IMR-90 (cell line): ENCODE data around the gene TGM5. TPM values are rescaled to one million over a fixed set of nuclear protein-coding genes. Genes with fewer than 3 reads are reported as not detected.

Experiments used
- ATAC-seq: fragments of 200-7000 bp; cut with Tn5 transposase; 2 replicates; pipeline ENCODE4 v1.9.1; 2020; ENCODE audit warnings: low read depth, mild to moderate bottlenecking, moderate library complexity
- BruUV-seq: library from RNA; stranded (reverse); fragments of 400-500 nt; replicated peaks from 2 replicates; lab custom pipeline; 2021; lab: Mats Ljungman, UMichigan
- CTCF ChIA-PET: fragments of 300-600 bp; formaldehyde crosslinking; extraction: SDS; loops from one replicate; lab custom pipeline; 2021; ENCODE audit warnings: antibody characterized with exemption; lab: Yijun Ruan, JAX
- POLR2A ChIA-PET: fragments of 300-600 bp; sonication (Branson Sonifier 250); formaldehyde crosslinking; loops from one replicate; lab custom pipeline; 2022; ENCODE audit warnings: antibody characterized with exemption; ENCODE audit not compliant: unreplicated experiment; lab: Charles Lee
- DNase-seq: peaks from one replicate; pipeline ENCODE4 v3.0.0; 2013
- H2AFZ ChIP-seq: replicated peaks from 2 replicates; pipeline ENCODE3; 2013; ENCODE audit warnings: low read length, mild to moderate bottlenecking; ENCODE audit not compliant: poor library complexity
- H2AK5ac ChIP-seq: 2 replicates; pipeline ENCODE4 v1.6.1; 2013; ENCODE audit warnings: low read depth, low read length, inconsistent platforms
- H2AK9ac ChIP-seq: replicated peaks from 2 replicates; pipeline ENCODE3; 2013; ENCODE audit warnings: mild to moderate bottlenecking, low read depth, low read length, moderate library complexity; ENCODE audit not compliant: poor library complexity
- H2BK120ac ChIP-seq: 2 replicates; pipeline ENCODE4 v1.6.1; 2013; ENCODE audit warnings: low read depth, low read length, inconsistent platforms
- H2BK15ac ChIP-seq: 3 replicates; pipeline ENCODE4 v1.6.1; 2013; ENCODE audit warnings: low read depth, low read length, inconsistent platforms
- H2BK20ac ChIP-seq: 2 replicates; pipeline ENCODE4 v1.6.1; 2013; ENCODE audit warnings: low read depth, mild to moderate bottlenecking, inconsistent platforms, low read length, moderate library complexity
- H2BK5ac ChIP-seq: 2 replicates; pipeline ENCODE4 v1.6.1; 2013; ENCODE audit warnings: mild to moderate bottlenecking, low read depth, low read length, inconsistent platforms; ENCODE audit not compliant: poor library complexity, severe bottlenecking
- H3K14ac ChIP-seq: replicated peaks from 2 replicates; pipeline ENCODE4 v1.6.1; 2013; ENCODE audit warnings: low read depth, low read length, inconsistent platforms
- H3K18ac ChIP-seq: 2 replicates; pipeline ENCODE4 v1.6.1; 2013; ENCODE audit warnings: low read depth, low read length, control low read depth
- H3K23ac ChIP-seq: 2 replicates; pipeline ENCODE4 v1.6.1; 2013; ENCODE audit warnings: low read depth, low read length, inconsistent platforms
- H3K27ac ChIP-seq: 2 replicates; pipeline ENCODE4 v1.5.1; 2013; ENCODE audit warnings: mild to moderate bottlenecking, control low read depth, low read length; ENCODE audit not compliant: insufficient read depth
- H3K27me3 ChIP-seq: 2 replicates; pipeline ENCODE4 v1.6.1; 2013; ENCODE audit warnings: low read length; ENCODE audit not compliant: control insufficient read depth, insufficient read depth
- H3K36me3 ChIP-seq: 2 replicates; pipeline ENCODE4 v1.6.1; 2013; ENCODE audit warnings: low read length, mixed read lengths; ENCODE audit not compliant: control insufficient read depth, insufficient read depth
- H3K4ac ChIP-seq: 2 replicates; pipeline ENCODE4 v1.6.1; 2013; ENCODE audit warnings: low read depth, low read length, inconsistent platforms
- H3K4me1 ChIP-seq: 2 replicates; pipeline ENCODE4 v1.6.1; 2013; ENCODE audit warnings: low read length, mixed read lengths; ENCODE audit not compliant: control insufficient read depth, insufficient read depth
- H3K4me2 ChIP-seq: 2 replicates; pipeline ENCODE4 v1.6.1; 2013; ENCODE audit warnings: low read depth, mild to moderate bottlenecking, control low read depth, low read length, moderate library complexity
- H3K4me3 ChIP-seq: 2 replicates; pipeline ENCODE4 v1.5.1; 2013; ENCODE audit warnings: low read depth, mild to moderate bottlenecking, control low read depth, low read length, moderate library complexity; ENCODE audit not compliant: insufficient read depth
- H3K56ac ChIP-seq: 2 replicates; pipeline ENCODE4 v1.6.1; 2013; ENCODE audit warnings: low read length, inconsistent platforms; ENCODE audit not compliant: insufficient read depth; ENCODE audit errors: extremely low read depth
- H3K79me1 ChIP-seq, 2 experiments: 2 replicates each; pipeline ENCODE4 v1.6.1; 2013; ENCODE audit warnings: low read length in 2 of 2, inconsistent platforms in 1 of 2, low read depth in 1 of 2
- H3K9ac ChIP-seq: 2 replicates; pipeline ENCODE4 v1.6.1; 2013; ENCODE audit warnings: low read depth, low read length, control low read depth
- H3K9me1 ChIP-seq: 2 replicates; pipeline ENCODE4 v1.6.1; 2013; ENCODE audit warnings: low read length, inconsistent platforms; ENCODE audit not compliant: insufficient read depth
- H3K9me3 ChIP-seq: 2 replicates; pipeline ENCODE4 v1.6.1; 2013; ENCODE audit warnings: low read length; ENCODE audit not compliant: control insufficient read depth, insufficient read depth
- H4K20me1 ChIP-seq: 2 replicates; pipeline ENCODE4 v1.6.1; 2013; ENCODE audit warnings: low read length, inconsistent platforms; ENCODE audit not compliant: insufficient read depth
- H4K5ac ChIP-seq: 2 replicates; pipeline ENCODE4 v1.6.1; 2013; ENCODE audit warnings: mild to moderate bottlenecking, low read depth, low read length, control low read depth
- H4K8ac ChIP-seq, 2 experiments: 2 replicates each; pipeline ENCODE4 v1.6.1; 2013; ENCODE audit warnings: low read depth in 2 of 2, low read length in 2 of 2, control low read depth in 1 of 2, inconsistent platforms in 1 of 2
- H4K91ac ChIP-seq: 2 replicates; pipeline ENCODE4 v1.6.1; 2013; ENCODE audit warnings: low read depth, low read length, inconsistent platforms; ENCODE audit not compliant: insufficient read depth
- BHLHE40 ChIP-seq: fragments of 150-350 bp; IDR thresholded peaks from 2 replicates; pipeline ENCODE4 v1.6.1; 2016; ENCODE audit warnings: mild to moderate bottlenecking, low read depth, low read length
- CHD1 ChIP-seq: IDR thresholded peaks from 2 replicates; pipeline ENCODE4 v1.6.1; 2012; ENCODE audit warnings: low read depth, low read length, improper control_type of control experiment
- CTCF ChIP-seq: conservative IDR thresholded peaks from 2 replicates; pipeline ENCODE4 v1.5.1; 2012; ENCODE audit warnings: mild to moderate bottlenecking, low read depth, low read length, improper control_type of control experiment
- ELK1 ChIP-seq: fragments of 150-350 bp; IDR thresholded peaks from 2 replicates; pipeline ENCODE4 v1.6.1; 2016; ENCODE audit warnings: low read depth, mild to moderate bottlenecking, low read length, moderate library complexity, borderline replicate concordance
- FOS ChIP-seq: fragments of 150-350 bp; IDR thresholded peaks from 2 replicates; pipeline ENCODE4 v1.6.1; 2016; ENCODE audit warnings: low read depth, low read length
- MAFK ChIP-seq: IDR thresholded peaks from 2 replicates; pipeline ENCODE4 v1.6.1; 2012; ENCODE audit warnings: low read depth, low read length, improper control_type of control experiment
- MAZ ChIP-seq: IDR thresholded peaks from 2 replicates; pipeline ENCODE4 v1.6.1; 2012; ENCODE audit warnings: low read depth, mild to moderate bottlenecking, low read length, improper control_type of control experiment, moderate library complexity, borderline replicate concordance
- MXI1 ChIP-seq: IDR thresholded peaks from 2 replicates; pipeline ENCODE4 v1.6.1; 2012; ENCODE audit warnings: low read depth, mild to moderate bottlenecking, low read length, moderate library complexity, borderline replicate concordance
- NFE2L2 ChIP-seq: fragments of 150-350 bp; IDR thresholded peaks from 2 replicates; pipeline ENCODE4 v1.6.1; 2016; ENCODE audit warnings: low read depth, mild to moderate bottlenecking, low read length
- POLR2A ChIP-seq: IDR thresholded peaks from 2 replicates; pipeline ENCODE4 v1.6.1; 2012; ENCODE audit warnings: mild to moderate bottlenecking, low read depth, low read length
- RAD21 ChIP-seq: IDR thresholded peaks from 2 replicates; pipeline ENCODE4 v1.6.1; 2012; ENCODE audit warnings: low read length, improper control_type of control experiment
- RCOR1 ChIP-seq: IDR thresholded peaks from 2 replicates; pipeline ENCODE4 v1.6.1; 2012; ENCODE audit warnings: mild to moderate bottlenecking, low read length, improper control_type of control experiment; ENCODE audit not compliant: insufficient replicate concordance
- RFX5 ChIP-seq: IDR thresholded peaks from 2 replicates; pipeline ENCODE4 v1.8.0; 2012; ENCODE audit warnings: low read depth, mild to moderate bottlenecking, low read length, moderate library complexity
- SMC3 ChIP-seq: fragments of 150-350 bp; IDR thresholded peaks from 2 replicates; pipeline ENCODE4 v1.6.1; 2016; ENCODE audit warnings: low read depth, mild to moderate bottlenecking, antibody characterized with exemption, low read length, moderate library complexity
- WGBS, 2 experiments: methylation state at CpG; one replicate each; pipeline versions ENCODE4 v1.1.5 to v1.1.7; 2013; ENCODE audit warnings: missing lambda C conversion rate in 2 of 2; ENCODE audit not compliant: insufficient read length in 1 of 2; ENCODE audit errors: extremely low coverage in 2 of 2; 5-methylcytosine and 5-hydroxymethylcytosine counted together
- dilution Hi-C: fragments of 300-500 bp; cut with HindIII; formaldehyde crosslinking; loops from one replicate; pipeline ENCODE4 v1.14.3; 2018; ENCODE audit warnings: low sequenced_read_pairs; ENCODE audit not compliant: unreplicated experiment
- in situ Hi-C: fragments of 300-500 bp; cut with MboI; formaldehyde crosslinking; loops from 3 replicates; pipeline ENCODE4 v1.14.3; 2019; ENCODE audit warnings: low sequenced_read_pairs, inconsistent platforms, mixed read lengths
- intact Hi-C: fragments of 100-400 bp; cut with micrococcal nuclease; formaldehyde crosslinking; loops from 2 replicates; pipeline ENCODE4 v1.10.0; 2022
- polyA plus RNA-seq, 3 experiments: library from polyadenylated mRNA; depleted of rRNA; stranded (reverse); fragments of >200 nt; gene quantifications; 2 replicates each; pipeline ENCODE4 v1.2.3, GENCODE V29; 2012; ENCODE audit warnings: low replicate concordance in 1 of 3
- total RNA-seq: library from RNA; depleted of rRNA; stranded (reverse); fragments of >200 nt; gene quantifications from 2 replicates; pipeline ENCODE4 v1.2.3, GENCODE V29; 2012
- TF ChIP-seq, protein P1 (sequence below): fragments of 150-350 bp; IDR thresholded peaks from 2 replicates; pipeline ENCODE4 v1.6.1; 2017; ENCODE audit warnings: mild to moderate bottlenecking, antibody characterized with exemption, low read length, low read depth

Gene TGM5
- total and polyA plus RNA-seq, 2 of the 4 experiments (the other 2 are of a cell fraction), result not detected

DNA sequence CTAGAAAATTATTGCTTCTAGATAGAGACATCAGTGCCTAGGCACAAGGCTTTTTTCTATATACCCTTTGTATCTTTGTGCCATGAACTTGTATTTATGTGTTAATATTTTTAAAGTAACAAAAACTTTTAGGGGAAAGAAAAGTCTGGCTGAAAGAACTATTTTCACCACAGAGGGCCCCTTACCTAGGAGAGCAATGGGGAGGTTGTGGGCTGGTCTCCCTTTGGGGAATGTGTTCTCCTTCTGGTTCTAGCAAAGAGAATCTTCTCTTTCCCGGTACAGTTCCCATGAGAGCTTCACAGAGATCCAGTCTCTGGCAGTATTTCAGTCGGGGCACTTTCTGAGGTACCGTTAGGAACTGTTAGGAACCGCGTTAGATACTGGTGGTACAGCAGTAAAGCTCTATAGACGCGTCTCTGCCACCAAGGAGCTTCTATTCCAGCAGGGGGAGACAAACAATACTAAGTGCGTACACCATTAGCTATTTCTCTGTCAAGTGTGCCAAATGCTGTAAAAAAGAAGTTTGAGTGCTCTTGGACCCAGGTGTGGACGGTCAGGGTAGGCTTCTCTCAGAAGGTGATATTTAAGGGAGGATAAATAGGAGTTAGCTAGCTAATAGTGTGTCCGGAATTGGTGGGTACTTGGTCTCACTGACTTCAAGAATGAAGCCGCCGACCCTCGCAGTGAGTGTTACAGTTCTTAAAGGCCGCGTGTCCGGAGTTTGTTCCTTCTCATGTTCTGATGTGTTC lies 41.4 kb downstream of the TGM5 start:
- Histone ChIP-seq H3K4ac (no peak overlapping the region), H3K23ac (no peak overlapping the region), H2BK5ac (no peak overlapping the region), H2BK20ac (no peak overlapping the region), H3K79me1 (no peaks in the 10 kb centered on the region), H4K5ac (no peak overlapping the region), H2AK5ac (no peak overlapping the region), H3K9me1 (no peaks in the 10 kb centered on the region), H3K27ac (no peak overlapping the region), H4K20me1 (no peaks in the 10 kb centered on the region), H3K4me1 (no peaks in the 10 kb centered on the region), H2BK120ac (no peak overlapping the region), H3K56ac (no peak overlapping the region), H3K9me3 (no peaks in the 10 kb centered on the region), H3K18ac (no peak overlapping the region), H4K91ac (no peak overlapping the region), H3K4me3 (no peak overlapping the region), H3K9ac (no peak overlapping the region), H3K14ac (no peak overlapping the region), H2AK9ac (no peak overlapping the region), H3K36me3 (no peaks in the 10 kb centered on the region), H2BK15ac (no peak overlapping the region), H2AFZ (no peak overlapping the region), H3K27me3 (peaks cover 32% of the 10 kb centered on the region), H4K8ac (no peak overlapping the region), H3K4me2 (no peak overlapping the region)
- peak; percentile 63 for DNase-seq
- in situ Hi-C loops, result no loop called here
- no TSS peak for BruUV-seq
- dilution Hi-C loops, result no loop called here
- ChIA-PET CTCF (interaction anchor here (0.6 to 3.5 kb wide), 13 partner anchors 9 to 144 kb away, joined by 3 to 37 read pairs (median 3); no protein-coding TSS in a partner anchor), POLR2A (interaction anchor here (0.6 kb wide), 1 partner anchor 1528 kb away, joined by 6 read pairs; no protein-coding TSS in a partner anchor)
- intact Hi-C loops, result loop anchor here (1.0 kb wide), 1 partner anchor 60 kb away; no protein-coding TSS in a partner anchor
- peak; percentile 90 for ATAC-seq
- WGBS, 2 experiments, result 57% methylated on average over 5 of the region's 16 CpGs; no CpG with 5 or more reads in 1 of the 2 experiments
- TF ChIP-seq, protein P1, sequence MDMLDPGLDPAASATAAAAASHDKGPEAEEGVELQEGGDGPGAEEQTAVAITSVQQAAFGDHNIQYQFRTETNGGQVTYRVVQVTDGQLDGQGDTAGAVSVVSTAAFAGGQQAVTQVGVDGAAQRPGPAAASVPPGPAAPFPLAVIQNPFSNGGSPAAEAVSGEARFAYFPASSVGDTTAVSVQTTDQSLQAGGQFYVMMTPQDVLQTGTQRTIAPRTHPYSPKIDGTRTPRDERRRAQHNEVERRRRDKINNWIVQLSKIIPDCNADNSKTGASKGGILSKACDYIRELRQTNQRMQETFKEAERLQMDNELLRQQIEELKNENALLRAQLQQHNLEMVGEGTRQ, result no peak
- no peak for TF ChIP-seq MAFK
- TF ChIP-seq RCOR1, result no peak
- no peak for TF ChIP-seq CHD1
- no peak for TF ChIP-seq BHLHE40
- TF ChIP-seq ELK1, result no peak
- TF ChIP-seq POLR2A, result no peak
- TF ChIP-seq RFX5, result no peak
- TF ChIP-seq MXI1, result no peak
- TF ChIP-seq RAD21, result peak; percentile 75
- TF ChIP-seq CTCF, result peak; percentile 75
- peak; percentile 85 for TF ChIP-seq SMC3
- TF ChIP-seq FOS, result no peak
- no peak for TF ChIP-seq NFE2L2
- TF ChIP-seq MAZ, result no peak
